HEK293T (cell line): Measurements from ENCODE around the gene TREM2.

ENCODE experiments used
- ARNT ChIP-seq: fragments of 450-650 bp; IDR thresholded peaks from 2 replicates; pipeline ENCODE4 v1.6.1; 2017; ENCODE audit warnings: mild to moderate bottlenecking
- BHLHE40 ChIP-seq: fragments of 450-650 bp; IDR thresholded peaks from 2 replicates; pipeline ENCODE4 v1.6.1; 2016; ENCODE audit warnings: mild to moderate bottlenecking, moderate library complexity, borderline replicate concordance
- CTBP1 ChIP-seq: fragments of 450-650 bp; IDR thresholded peaks from 2 replicates; pipeline ENCODE4 v1.6.1; 2016; ENCODE audit warnings: borderline replicate concordance
- ELF4 ChIP-seq: fragments of 450-650 bp; IDR thresholded peaks from 2 replicates; pipeline ENCODE4 v1.6.1; 2017; ENCODE audit warnings: antibody characterized with exemption
- FOXA1 ChIP-seq: fragments of 450-650 bp; IDR thresholded peaks from 2 replicates; pipeline ENCODE4 v1.6.1; 2016; ENCODE audit warnings: mild to moderate bottlenecking
- FOXK2 ChIP-seq: fragments of 450-650 bp; IDR thresholded peaks from 2 replicates; pipeline ENCODE4 v1.6.1; 2016; ENCODE audit warnings: mild to moderate bottlenecking
- FOXM1 ChIP-seq: fragments of 450-650 bp; IDR thresholded peaks from 2 replicates; pipeline ENCODE4 v1.6.1; 2017; ENCODE audit warnings: mild to moderate bottlenecking, borderline replicate concordance
- LEF1 ChIP-seq: fragments of 450-650 bp; IDR thresholded peaks from 2 replicates; pipeline ENCODE4 v1.6.1; 2017; ENCODE audit warnings: mild to moderate bottlenecking, borderline replicate concordance
- NFRKB ChIP-seq: fragments of 450-650 bp; IDR thresholded peaks from 2 replicates; pipeline ENCODE4 v1.6.1; 2016; ENCODE audit warnings: mild to moderate bottlenecking, moderate library complexity
- PKNOX1 ChIP-seq: fragments of 450-650 bp; IDR thresholded peaks from 2 replicates; pipeline ENCODE4 v1.6.1; 2016
- SUZ12 ChIP-seq: fragments of 450-650 bp; IDR thresholded peaks from 2 replicates; pipeline ENCODE4 v1.6.1; 2016; ENCODE audit warnings: mild to moderate bottlenecking
- TARDBP ChIP-seq: fragments of 450-650 bp; IDR thresholded peaks from 2 replicates; pipeline ENCODE4 v1.6.1; 2016

GRCh38 chr6:41193884-41194283 lies 31.0 kb upstream of the TREM2 start:
- TF ChIP-seq FOXM1 = no peak
- no peak for TF ChIP-seq FOXA1
- no peak for TF ChIP-seq TARDBP
- no peak for TF ChIP-seq ARNT
- no peak for TF ChIP-seq ELF4
- no peak for TF ChIP-seq SUZ12
- TF ChIP-seq CTBP1 = no peak
- TF ChIP-seq FOXK2 = no peak
- no peak for TF ChIP-seq PKNOX1
- no peak for TF ChIP-seq BHLHE40
- no peak for TF ChIP-seq LEF1
- TF ChIP-seq NFRKB = no peak
